ENCODE data around the gene MAP7. TPM values are rescaled to one million over a fixed set of nuclear protein-coding genes. Genes with fewer than 3 reads are reported as not detected.
"Not testable (repeated sequence)": the region's sequence is repeated elsewhere in the genome, so short reads cannot be mapped to it uniquely, and the experiment has no call there.

MAP7 gene
- total and polyA plus RNA-seq, 4 donors: 3.2 to 17.5 (median 8.3) TPM

GRCh38 chr6:136382676-136383252 lies 167.5 kb downstream of the MAP7 start:
- H3K4me3 ChIP-seq (ENCODE audit: low read depth in 1 of 3, low read length in 3 of 3): no peak overlapping the region

GRCh38 chr6:136378888-136379287 lies 171.3 kb downstream of the MAP7 start:
- H3K27ac ChIP-seq (ENCODE audit: low read depth in 1 of 2, low read length in 2 of 2): no peak overlapping the region
- peaks cover 0 to 18% (median 4%) of the 10 kb centered on the region in 4 donors for H3K36me3 ChIP-seq (ENCODE audit: control insufficient read depth in 4 of 4, insufficient read depth in 3 of 4, low read depth in 1 of 4, low read length in 3 of 4)
- H3K9ac ChIP-seq (ENCODE audit: low read depth in 1 of 2, low read length in 2 of 2): no peak overlapping the region
- H3K27me3 ChIP-seq (ENCODE audit: control insufficient read depth in 4 of 4, insufficient read depth in 4 of 4, low read length in 3 of 4): no peaks in the 10 kb centered on the region
- DNase-seq (ENCODE audit: low spot score): no peak
- no peak for TF ChIP-seq ATF3 (IDR thresholded peaks at IDR 0.05)
- no peak for TF ChIP-seq SP1 (IDR thresholded peaks at IDR 0.05)
- TF ChIP-seq CTCF (IDR thresholded peaks at IDR 0.05; ENCODE audit: low read depth, low read length, missing input control): peak; percentile 30
- TF ChIP-seq FOXA1 (IDR thresholded peaks at IDR 0.05): no peak
- no peak for TF ChIP-seq JUND (IDR thresholded peaks at IDR 0.05)
- no peak for TF ChIP-seq MAX (IDR thresholded peaks at IDR 0.05)
- peak; percentile 72 to 78 for TF ChIP-seq RAD21 (IDR thresholded peaks at IDR 0.05)
- no peak for TF ChIP-seq EGR1 (IDR thresholded peaks at IDR 0.05; ENCODE audit: low read depth in 2 of 2)
- no peak for TF ChIP-seq NR2F2 (IDR thresholded peaks at IDR 0.05)
- no peak for TF ChIP-seq RXRA (IDR thresholded peaks at IDR 0.05)
- H3K4me1 ChIP-seq (ENCODE audit: control insufficient read depth in 4 of 4, insufficient read depth in 4 of 4, low read length in 3 of 4): no peaks in the 10 kb centered on the region
- no peak overlapping the region for H3K4me3 ChIP-seq (ENCODE audit: low read depth in 1 of 3, low read length in 3 of 3)
- H3K9me3 ChIP-seq (ENCODE audit: control insufficient read depth in 4 of 4, low read length in 3 of 4): no peaks in the 10 kb centered on the region

More at GRCh38 chr6:136382676-136383252, 167.5 kb downstream of the MAP7 start:
- no peak overlapping the region for H3K27ac ChIP-seq (ENCODE audit: low read depth in 1 of 2, low read length in 2 of 2)
- no peak for TF ChIP-seq RXRA (IDR thresholded peaks at IDR 0.05)
- no peaks in the 10 kb centered on the region for H3K4me1 ChIP-seq (ENCODE audit: control insufficient read depth in 4 of 4, insufficient read depth in 4 of 4, low read length in 3 of 4)
- H3K9me3 ChIP-seq (ENCODE audit: control insufficient read depth in 4 of 4, low read length in 3 of 4): no peaks in the 10 kb centered on the region
- H3K27me3 ChIP-seq (ENCODE audit: control insufficient read depth in 4 of 4, insufficient read depth in 4 of 4, low read length in 3 of 4): no peaks in the 10 kb centered on the region
- no peak for DNase-seq (ENCODE audit: low spot score)
- H3K36me3 ChIP-seq (ENCODE audit: control insufficient read depth in 4 of 4, insufficient read depth in 3 of 4, low read depth in 1 of 4, low read length in 3 of 4): peaks cover 0 to 2% (median 0%) of the 10 kb centered on the region in 4 donors
- no peak overlapping the region for H3K9ac ChIP-seq (ENCODE audit: low read depth in 1 of 2, low read length in 2 of 2)

GRCh38 chr6:136375836-136376235 lies 174.4 kb downstream of the MAP7 start:
- not testable (repeated sequence) for H3K27ac ChIP-seq (ENCODE audit: low read depth in 1 of 2, low read length in 2 of 2); H3K4me3 ChIP-seq (ENCODE audit: low read depth in 1 of 3, low read length in 3 of 3); DNase-seq (ENCODE audit: low spot score); H3K4me1 ChIP-seq (ENCODE audit: control insufficient read depth in 4 of 4, insufficient read depth in 4 of 4, low read length in 3 of 4); H3K9me3 ChIP-seq (ENCODE audit: control insufficient read depth in 4 of 4, low read length in 3 of 4); H3K27me3 ChIP-seq (ENCODE audit: control insufficient read depth in 4 of 4, insufficient read depth in 4 of 4, low read length in 3 of 4); H3K9ac ChIP-seq (ENCODE audit: low read depth in 1 of 2, low read length in 2 of 2)
- peaks cover 0 to 24% (median 9%) of the 10 kb centered on the region in 4 donors for H3K36me3 ChIP-seq (ENCODE audit: control insufficient read depth in 4 of 4, insufficient read depth in 3 of 4, low read depth in 1 of 4, low read length in 3 of 4)
- WGBS: 95% methylated on average over 4 of the region's 4 CpGs

GRCh38 chr6:136371959-136372358 lies 178.3 kb downstream of the MAP7 start:
- H3K4me1 ChIP-seq (ENCODE audit: control insufficient read depth in 4 of 4, insufficient read depth in 4 of 4, low read length in 3 of 4): no peaks in the 10 kb centered on the region
- no peaks in the 10 kb centered on the region for H3K9me3 ChIP-seq (ENCODE audit: control insufficient read depth in 4 of 4, low read length in 3 of 4)
- peaks cover 0 to 14% (median 7%) of the 10 kb centered on the region in 4 donors for H3K36me3 ChIP-seq (ENCODE audit: control insufficient read depth in 4 of 4, insufficient read depth in 3 of 4, low read depth in 1 of 4, low read length in 3 of 4)
- WGBS: 75% methylated on average over 2 of the region's 2 CpGs
- H3K27ac ChIP-seq (ENCODE audit: low read depth in 1 of 2, low read length in 2 of 2): no peak overlapping the region
- H3K9ac ChIP-seq (ENCODE audit: low read depth in 1 of 2, low read length in 2 of 2): no peak overlapping the region
- no peak overlapping the region for H3K4me3 ChIP-seq (ENCODE audit: low read depth in 1 of 3, low read length in 3 of 3)
- DNase-seq (ENCODE audit: low spot score): no peak
- H3K27me3 ChIP-seq (ENCODE audit: control insufficient read depth in 4 of 4, insufficient read depth in 4 of 4, low read length in 3 of 4): no peaks in the 10 kb centered on the region
- TF ChIP-seq YY1 (IDR thresholded peaks at IDR 0.05) (no peak), CTCF (IDR thresholded peaks at IDR 0.05; ENCODE audit: low read depth, low read length, missing input control) (no peak), TAF1 (conservative IDR thresholded peaks at IDR 0.05) (no peak), JUND (IDR thresholded peaks at IDR 0.05) (no peak), ZBTB33 (IDR thresholded peaks at IDR 0.05) (no peak), HNF4A (conservative IDR thresholded peaks at IDR 0.05) (no peak), RAD21 (IDR thresholded peaks at IDR 0.05) (no peak), FOXA2 (IDR thresholded peaks at IDR 0.05) (no peak), GABPA (IDR thresholded peaks at IDR 0.05 in 1 of 2, conservative IDR thresholded peaks at IDR 0.05 in 1 of 2) (no peak), FOXA1 (IDR thresholded peaks at IDR 0.05) (no peak), ATF3 (IDR thresholded peaks at IDR 0.05) (no peak), RXRA (IDR thresholded peaks at IDR 0.05) (no peak)
